Duodenal mucosa (tissue), 2 donors: ENCODE measurements around the gene ZFYVE27.
A peak's percentile ranks its signal among the peaks of the same experiment; 100 is the strongest.

Experiments
- H3K27ac ChIP-seq: one replicate; pipeline ENCODE4 v1.7.0; 2013; ENCODE audit warnings: low read depth, low read length
- H3K27me3 ChIP-seq, 2 donors: one replicate each; pipeline ENCODE4 v1.7.0; 2013; ENCODE audit warnings: low read length in 2 of 2, control low read depth in 1 of 2; ENCODE audit not compliant: insufficient read depth in 2 of 2, control insufficient read depth in 1 of 2
- H3K36me3 ChIP-seq, 2 donors: one replicate each; pipeline ENCODE4 v1.7.0; 2013; ENCODE audit warnings: low read length in 2 of 2, control low read depth in 1 of 2; ENCODE audit not compliant: insufficient read depth in 2 of 2, control insufficient read depth in 1 of 2
- H3K4me1 ChIP-seq, 2 donors: one replicate each; pipeline ENCODE4 v1.7.0; 2013; ENCODE audit warnings: low read length in 2 of 2, control low read depth in 1 of 2; ENCODE audit not compliant: insufficient read depth in 2 of 2, control insufficient read depth in 1 of 2
- H3K4me3 ChIP-seq, 2 donors: one replicate each; pipeline ENCODE4 v1.7.0; 2013; ENCODE audit warnings: low read length in 2 of 2, low read depth in 1 of 2
- H3K9ac ChIP-seq, 2 donors: one replicate each; pipeline ENCODE4 v1.7.0; 2013; ENCODE audit warnings: low read length in 2 of 2, low read depth in 1 of 2
- H3K9me3 ChIP-seq, 2 donors: one replicate each; pipeline ENCODE4 v1.7.0; 2013; ENCODE audit warnings: low read length in 2 of 2, control low read depth in 1 of 2; ENCODE audit not compliant: control insufficient read depth in 1 of 2

Gene ZFYVE27

GRCh38 chr10:97779492-97779891 lies 42.6 kb downstream of the ZFYVE27 start:
- no peak overlapping the region for H3K4me3 ChIP-seq
- no peaks in the 10 kb centered on the region for H3K27me3 ChIP-seq
- H3K27ac ChIP-seq, result no peak overlapping the region
- no peaks in the 10 kb centered on the region for H3K36me3 ChIP-seq
- no peak overlapping the region for H3K9ac ChIP-seq
- peaks cover 29 to 41% of the 10 kb centered on the region in 2 donors for H3K4me1 ChIP-seq
- H3K9me3 ChIP-seq, result no peaks in the 10 kb centered on the region

DNA sequence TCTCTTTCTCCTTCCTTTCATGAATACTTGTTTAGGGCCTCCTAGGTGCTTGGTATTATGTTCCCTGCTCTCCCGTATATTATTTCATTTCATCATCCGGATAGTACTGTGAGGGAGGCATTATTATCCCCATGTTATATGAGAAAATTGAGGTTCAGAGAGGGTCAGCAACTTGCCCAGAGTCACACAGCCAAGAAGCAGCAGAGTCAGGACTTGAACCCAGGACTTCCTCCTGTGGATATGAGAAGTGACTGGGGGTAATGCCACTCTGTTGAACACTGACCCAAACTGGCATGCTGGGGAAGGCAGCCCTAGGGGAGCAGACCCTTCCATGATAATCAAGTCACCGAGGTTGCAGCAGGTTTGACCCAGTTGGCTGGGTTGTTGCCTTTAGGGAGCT lies 43.0 kb downstream of the ZFYVE27 start:
- Histone ChIP-seq H3K4me1 (peaks cover 29 to 36% of the 10 kb centered on the region in 2 donors), H3K9ac (no peak overlapping the region), H3K9me3 (no peaks in the 10 kb centered on the region), H3K4me3 (no peak overlapping the region), H3K27ac (no peak overlapping the region), H3K27me3 (no peaks in the 10 kb centered on the region), H3K36me3 (no peaks in the 10 kb centered on the region)

GRCh38 chr10:97780841-97781617 lies 44.1 kb downstream of the ZFYVE27 start:
- Histone ChIP-seq H3K27me3 (no peaks in the 10 kb centered on the region), H3K27ac (no peak overlapping the region), H3K9ac (no peak overlapping the region), H3K9me3 (no peaks in the 10 kb centered on the region), H3K4me3 (no peak overlapping the region), H3K36me3 (no peaks in the 10 kb centered on the region), H3K4me1 (peaks cover 22 to 34% of the 10 kb centered on the region in 2 donors)

- Histone ChIP-seq H3K9ac (no peak overlapping the region), H3K27ac (no peak overlapping the region)
Measured at GRCh38 chr10:97781618-97782331, 44.8 kb downstream of the ZFYVE27 start.

GRCh38 chr10:97782455-97783228 lies 45.7 kb downstream of the ZFYVE27 start:
- Histone ChIP-seq H3K9me3 (no peaks in the 10 kb centered on the region), H3K27me3 (no peaks in the 10 kb centered on the region), H3K4me3 (no peak overlapping the region), H3K4me1 (peaks cover 13 to 25% of the 10 kb centered on the region in 2 donors), H3K9ac (no peak overlapping the region), H3K36me3 (no peaks in the 10 kb centered on the region), H3K27ac (no peak overlapping the region)

More at GRCh38 chr10:97781618-97782331, 44.8 kb downstream of the ZFYVE27 start:
- H3K4me3 ChIP-seq, result no peak overlapping the region
- no peaks in the 10 kb centered on the region for H3K9me3 ChIP-seq
- no peaks in the 10 kb centered on the region for H3K36me3 ChIP-seq
- H3K4me1 ChIP-seq, result peaks cover 21 to 33% of the 10 kb centered on the region in 2 donors
- no peaks in the 10 kb centered on the region for H3K27me3 ChIP-seq

GRCh38 chr10:97784200-97784810 lies 47.4 kb downstream of the ZFYVE27 start:
- no peak overlapping the region for H3K4me3 ChIP-seq
- no peaks in the 10 kb centered on the region for H3K36me3 ChIP-seq
- no peaks in the 10 kb centered on the region for H3K9me3 ChIP-seq
- no peak overlapping the region for H3K9ac ChIP-seq
- H3K4me1 ChIP-seq, result peaks cover 12 to 32% of the 10 kb centered on the region in 2 donors
- no peaks in the 10 kb centered on the region for H3K27me3 ChIP-seq
- no peak overlapping the region for H3K27ac ChIP-seq

GRCh38 chr10:97785231-97785630 lies 48.3 kb downstream of the ZFYVE27 start:
- no peaks in the 10 kb centered on the region for H3K36me3 ChIP-seq
- peaks cover 12 to 38% of the 10 kb centered on the region in 2 donors for H3K4me1 ChIP-seq
- no peak overlapping the region for H3K27ac ChIP-seq
- no peaks in the 10 kb centered on the region for H3K27me3 ChIP-seq
- no peak overlapping the region for H3K9ac ChIP-seq
- H3K4me3 ChIP-seq, result no peak overlapping the region
- H3K9me3 ChIP-seq, result no peaks in the 10 kb centered on the region

- H3K27ac ChIP-seq, result no peak overlapping the region
- peaks cover 12 to 37% of the 10 kb centered on the region in 2 donors for H3K4me1 ChIP-seq
- H3K27me3 ChIP-seq, result no peaks in the 10 kb centered on the region
Measured at GRCh38 chr10:97785731-97786130, 48.8 kb downstream of the ZFYVE27 start.

GRCh38 chr10:97788552-97789442 lies 51.9 kb downstream of the ZFYVE27 start:
- peak overlapping the region; percentile 6 to 63 for H3K9ac ChIP-seq

More at GRCh38 chr10:97785731-97786130, 48.8 kb downstream of the ZFYVE27 start:
- Histone ChIP-seq H3K9me3 (no peaks in the 10 kb centered on the region), H3K36me3 (no peaks in the 10 kb centered on the region), H3K4me3 (no peak overlapping the region), H3K9ac (no peak overlapping the region)

More at GRCh38 chr10:97788552-97789442, 51.9 kb downstream of the ZFYVE27 start:
- Histone ChIP-seq H3K36me3 (no peaks in the 10 kb centered on the region), H3K4me3 (peak overlapping the region; percentile 53 to 75), H3K27me3 (no peaks in the 10 kb centered on the region), H3K9me3 (no peaks in the 10 kb centered on the region), H3K4me1 (peaks cover 9 to 30% of the 10 kb centered on the region in 2 donors), H3K27ac (peak overlapping the region; percentile 32)
